SK-N-SH (cell line): Measurements from ENCODE around the gene GTPBP4.

Source experiments
- CHD2 ChIP-seq: fragments of 150-350 bp; IDR thresholded peaks from 2 replicates; pipeline ENCODE4 v1.6.1; 2018; ENCODE audit warnings: low read length; ENCODE audit not compliant: partially characterized antibody
- ELF1 ChIP-seq: IDR thresholded peaks from 2 replicates; pipeline ENCODE4 v1.4.0; 2012
- FOXM1 ChIP-seq: IDR thresholded peaks from 2 replicates; pipeline ENCODE4 v1.4.0; 2012; ENCODE audit warnings: low read depth, mild to moderate bottlenecking
- GABPA ChIP-seq: IDR thresholded peaks from 2 replicates; pipeline ENCODE4 v1.4.0; 2012; ENCODE audit warnings: low read depth, mild to moderate bottlenecking
- MEF2A ChIP-seq: IDR thresholded peaks from 2 replicates; pipeline ENCODE4 v1.4.0; 2012; ENCODE audit warnings: low read depth, borderline replicate concordance
- MXI1 ChIP-seq: IDR thresholded peaks from 2 replicates; pipeline ENCODE4 v1.6.1; 2012; ENCODE audit warnings: mild to moderate bottlenecking, low read depth, low read length, improper control_type of control experiment
- RFX5 ChIP-seq: IDR thresholded peaks from 2 replicates; pipeline ENCODE4 v1.6.1; 2012; ENCODE audit warnings: mild to moderate bottlenecking, improper control_type of control experiment, low read length
- TAF1 ChIP-seq: IDR thresholded peaks from 2 replicates; pipeline ENCODE4 v1.6.1; 2012; ENCODE audit warnings: low read depth, mild to moderate bottlenecking, low read length, moderate library complexity, borderline replicate concordance
- USF1 ChIP-seq: IDR thresholded peaks from 2 replicates; pipeline ENCODE4 v1.4.0; 2012; ENCODE audit warnings: low read depth, borderline replicate concordance
- TF ChIP-seq, protein P1 (sequence below): fragments of 200-600 bp; sonication (generic); IDR thresholded peaks from 2 replicates; pipeline ENCODE4 v1.6.1; 2017; ENCODE audit warnings: antibody characterized with exemption, mild to moderate bottlenecking, moderate library complexity
- TF ChIP-seq, protein P2 (sequence below): IDR thresholded peaks from 2 replicates; pipeline ENCODE4 v1.6.1; 2012; ENCODE audit warnings: mild to moderate bottlenecking, low read depth, low read length, moderate library complexity
- TF ChIP-seq, protein P3 (sequence below): IDR thresholded peaks from 2 replicates; pipeline ENCODE4 v1.4.0; 2012; ENCODE audit warnings: low read depth, borderline replicate concordance
- TF ChIP-seq, protein P4 (sequence below): fragments of 150-350 bp; IDR thresholded peaks from 2 replicates; pipeline ENCODE4 v1.6.1; 2017; ENCODE audit warnings: antibody characterized with exemption, low read length, low read depth, borderline replicate concordance

DNA sequence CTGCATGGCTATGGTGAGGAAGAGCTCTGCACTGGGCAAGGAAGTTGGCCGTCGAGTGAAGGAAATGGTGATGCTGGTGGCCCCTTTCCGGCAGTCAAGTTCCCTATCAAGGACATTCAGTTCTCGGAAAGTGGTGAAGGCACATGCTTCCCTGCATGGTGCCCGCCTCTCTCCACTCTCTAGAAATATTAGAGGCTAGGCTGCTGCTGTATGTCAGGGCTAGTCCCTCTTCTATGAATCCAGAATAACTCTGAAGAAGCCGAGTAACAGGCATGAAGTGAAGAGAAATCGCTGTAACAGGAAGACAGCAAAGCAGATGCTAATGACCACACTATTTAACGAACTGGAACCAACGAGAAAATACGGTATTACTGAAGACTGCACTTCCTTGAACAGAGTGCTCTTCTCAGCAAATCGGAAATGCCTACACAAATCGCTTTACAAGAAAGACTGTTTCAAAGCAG is 55.3 kb downstream of the GTPBP4 start:
- TF ChIP-seq, protein P1, sequence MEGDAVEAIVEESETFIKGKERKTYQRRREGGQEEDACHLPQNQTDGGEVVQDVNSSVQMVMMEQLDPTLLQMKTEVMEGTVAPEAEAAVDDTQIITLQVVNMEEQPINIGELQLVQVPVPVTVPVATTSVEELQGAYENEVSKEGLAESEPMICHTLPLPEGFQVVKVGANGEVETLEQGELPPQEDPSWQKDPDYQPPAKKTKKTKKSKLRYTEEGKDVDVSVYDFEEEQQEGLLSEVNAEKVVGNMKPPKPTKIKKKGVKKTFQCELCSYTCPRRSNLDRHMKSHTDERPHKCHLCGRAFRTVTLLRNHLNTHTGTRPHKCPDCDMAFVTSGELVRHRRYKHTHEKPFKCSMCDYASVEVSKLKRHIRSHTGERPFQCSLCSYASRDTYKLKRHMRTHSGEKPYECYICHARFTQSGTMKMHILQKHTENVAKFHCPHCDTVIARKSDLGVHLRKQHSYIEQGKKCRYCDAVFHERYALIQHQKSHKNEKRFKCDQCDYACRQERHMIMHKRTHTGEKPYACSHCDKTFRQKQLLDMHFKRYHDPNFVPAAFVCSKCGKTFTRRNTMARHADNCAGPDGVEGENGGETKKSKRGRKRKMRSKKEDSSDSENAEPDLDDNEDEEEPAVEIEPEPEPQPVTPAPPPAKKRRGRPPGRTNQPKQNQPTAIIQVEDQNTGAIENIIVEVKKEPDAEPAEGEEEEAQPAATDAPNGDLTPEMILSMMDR: no peak
- TF ChIP-seq TAF1 (no peak), MXI1 (no peak), USF1 (no peak), MEF2A (no peak), RFX5 (no peak), GABPA (no peak), ELF1 (no peak), FOXM1 (no peak), CHD2 (no peak)
- TF ChIP-seq, protein P2, sequence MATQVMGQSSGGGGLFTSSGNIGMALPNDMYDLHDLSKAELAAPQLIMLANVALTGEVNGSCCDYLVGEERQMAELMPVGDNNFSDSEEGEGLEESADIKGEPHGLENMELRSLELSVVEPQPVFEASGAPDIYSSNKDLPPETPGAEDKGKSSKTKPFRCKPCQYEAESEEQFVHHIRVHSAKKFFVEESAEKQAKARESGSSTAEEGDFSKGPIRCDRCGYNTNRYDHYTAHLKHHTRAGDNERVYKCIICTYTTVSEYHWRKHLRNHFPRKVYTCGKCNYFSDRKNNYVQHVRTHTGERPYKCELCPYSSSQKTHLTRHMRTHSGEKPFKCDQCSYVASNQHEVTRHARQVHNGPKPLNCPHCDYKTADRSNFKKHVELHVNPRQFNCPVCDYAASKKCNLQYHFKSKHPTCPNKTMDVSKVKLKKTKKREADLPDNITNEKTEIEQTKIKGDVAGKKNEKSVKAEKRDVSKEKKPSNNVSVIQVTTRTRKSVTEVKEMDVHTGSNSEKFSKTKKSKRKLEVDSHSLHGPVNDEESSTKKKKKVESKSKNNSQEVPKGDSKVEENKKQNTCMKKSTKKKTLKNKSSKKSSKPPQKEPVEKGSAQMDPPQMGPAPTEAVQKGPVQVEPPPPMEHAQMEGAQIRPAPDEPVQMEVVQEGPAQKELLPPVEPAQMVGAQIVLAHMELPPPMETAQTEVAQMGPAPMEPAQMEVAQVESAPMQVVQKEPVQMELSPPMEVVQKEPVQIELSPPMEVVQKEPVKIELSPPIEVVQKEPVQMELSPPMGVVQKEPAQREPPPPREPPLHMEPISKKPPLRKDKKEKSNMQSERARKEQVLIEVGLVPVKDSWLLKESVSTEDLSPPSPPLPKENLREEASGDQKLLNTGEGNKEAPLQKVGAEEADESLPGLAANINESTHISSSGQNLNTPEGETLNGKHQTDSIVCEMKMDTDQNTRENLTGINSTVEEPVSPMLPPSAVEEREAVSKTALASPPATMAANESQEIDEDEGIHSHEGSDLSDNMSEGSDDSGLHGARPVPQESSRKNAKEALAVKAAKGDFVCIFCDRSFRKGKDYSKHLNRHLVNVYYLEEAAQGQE: no peak
- TF ChIP-seq, protein P3, sequence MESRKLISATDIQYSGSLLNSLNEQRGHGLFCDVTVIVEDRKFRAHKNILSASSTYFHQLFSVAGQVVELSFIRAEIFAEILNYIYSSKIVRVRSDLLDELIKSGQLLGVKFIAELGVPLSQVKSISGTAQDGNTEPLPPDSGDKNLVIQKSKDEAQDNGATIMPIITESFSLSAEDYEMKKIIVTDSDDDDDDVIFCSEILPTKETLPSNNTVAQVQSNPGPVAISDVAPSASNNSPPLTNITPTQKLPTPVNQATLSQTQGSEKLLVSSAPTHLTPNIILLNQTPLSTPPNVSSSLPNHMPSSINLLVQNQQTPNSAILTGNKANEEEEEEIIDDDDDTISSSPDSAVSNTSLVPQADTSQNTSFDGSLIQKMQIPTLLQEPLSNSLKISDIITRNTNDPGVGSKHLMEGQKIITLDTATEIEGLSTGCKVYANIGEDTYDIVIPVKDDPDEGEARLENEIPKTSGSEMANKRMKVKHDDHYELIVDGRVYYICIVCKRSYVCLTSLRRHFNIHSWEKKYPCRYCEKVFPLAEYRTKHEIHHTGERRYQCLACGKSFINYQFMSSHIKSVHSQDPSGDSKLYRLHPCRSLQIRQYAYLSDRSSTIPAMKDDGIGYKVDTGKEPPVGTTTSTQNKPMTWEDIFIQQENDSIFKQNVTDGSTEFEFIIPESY: no peak
- TF ChIP-seq, protein P4, sequence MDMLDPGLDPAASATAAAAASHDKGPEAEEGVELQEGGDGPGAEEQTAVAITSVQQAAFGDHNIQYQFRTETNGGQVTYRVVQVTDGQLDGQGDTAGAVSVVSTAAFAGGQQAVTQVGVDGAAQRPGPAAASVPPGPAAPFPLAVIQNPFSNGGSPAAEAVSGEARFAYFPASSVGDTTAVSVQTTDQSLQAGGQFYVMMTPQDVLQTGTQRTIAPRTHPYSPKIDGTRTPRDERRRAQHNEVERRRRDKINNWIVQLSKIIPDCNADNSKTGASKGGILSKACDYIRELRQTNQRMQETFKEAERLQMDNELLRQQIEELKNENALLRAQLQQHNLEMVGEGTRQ: no peak
